GM13977 (cell line): ENCODE data around the gene BMPER.
A peak's percentile ranks its signal among the peaks of the same experiment; 100 is the strongest.

ENCODE experiments used
- DNase-seq: peaks from one replicate; pipeline ENCODE4 v3.0.0; 2012; ENCODE audit warnings: low spot score
- CTCF ChIP-seq: IDR thresholded peaks from 2 replicates; pipeline ENCODE4 v1.5.1; 2012; ENCODE audit warnings: mild to moderate bottlenecking, control low read depth; ENCODE audit not compliant: insufficient read depth; ENCODE audit errors: extremely low read depth, missing control alignments
- in situ Hi-C: fragments of 300-500 bp; cut with MboI; formaldehyde crosslinking; loops from one replicate; pipeline ENCODE4 v1.12.0; 2022; ENCODE audit warnings: low sequenced_read_pairs, low pct_unique_long_range_greater_than_20kb, mixed read lengths, inconsistent platforms; ENCODE audit not compliant: unreplicated experiment

Gene BMPER

GRCh38 chr7:33887266-33887975 is 17.9 kb upstream of the BMPER start:
- TF ChIP-seq CTCF: no peak
- DNase-seq: no peak
- in situ Hi-C loops: no loop called here

GRCh38 chr7:33888166-33888565 is 17.2 kb upstream of the BMPER start:
- in situ Hi-C loops: no loop called here
- TF ChIP-seq CTCF: no peak
- no peak for DNase-seq

- in situ Hi-C loops: no loop called here
- no peak for DNase-seq
- TF ChIP-seq CTCF: no peak
These were observed 12.4 kb upstream of the BMPER start for GRCh38 chr7:33892945-33893344.

GRCh38 chr7:33893377-33893776 is 12.0 kb upstream of the BMPER start:
- no peak for TF ChIP-seq CTCF
- in situ Hi-C loops: no loop called here
- DNase-seq: no peak

GRCh38 chr7:33895025-33895804 is 10.1 kb upstream of the BMPER start:
- TF ChIP-seq CTCF: peak; percentile 96
- peak; percentile 68 for DNase-seq

GRCh38 chr7:33900501-33900900 is 4.8 kb upstream of the BMPER start:
- TF ChIP-seq CTCF: no peak
- in situ Hi-C loops: no loop called here
- no peak for DNase-seq

More at GRCh38 chr7:33895025-33895804, 10.1 kb upstream of the BMPER start:
- in situ Hi-C loops: no loop called here
